Right lobe of liver (tissue), 6 donors: Measurements from ENCODE around the gene ZSWIM1. TPM values are rescaled to one million over a fixed set of nuclear protein-coding genes. Genes with fewer than 3 reads are reported as not detected.

Source experiments
- ATAC-seq, 4 donors: fragments of 200-7000 bp; cut with Tn5 transposase; one replicate each; pipeline ENCODE4 v1.9.1; 2020; ENCODE audit warnings: mild to moderate bottlenecking in 4 of 4, moderate library complexity in 4 of 4
- DNase-seq, 3 donors: peaks; one replicate each; pipeline ENCODE4 v3.0.0-alpha.2; 2020
- H3K27ac ChIP-seq, 3 donors: fragments of 200-600 bp; one replicate each; pipeline ENCODE4 v1.8.0; 2022
- H3K27me3 ChIP-seq, 2 donors: fragments of 200-600 bp; one replicate each; pipeline ENCODE4 v1.8.0; 2022
- H3K36me3 ChIP-seq, 4 donors: fragments of 200-600 bp; sonication (generic) in 1 of 4; one replicate each; pipeline versions ENCODE4 v1.5.1 to v1.8.0; 2017 to 2022; ENCODE audit warnings: control low read depth in 1 of 4
- H3K4me1 ChIP-seq, 4 donors: fragments of 200-600 bp; sonication (generic) in 1 of 4; one replicate each; pipeline versions ENCODE4 v1.5.1 to v1.8.0; 2017 to 2022; ENCODE audit warnings: control low read depth in 1 of 4
- H3K4me3 ChIP-seq, 3 donors: fragments of 200-600 bp; one replicate each; pipeline ENCODE4 v1.8.0; 2022
- H3K9me3 ChIP-seq, 4 donors: fragments of 200-600 bp; sonication (generic) in 1 of 4; one replicate each; pipeline versions ENCODE4 v1.5.1 to v1.8.0; 2017 to 2022; ENCODE audit warnings: control low read depth in 1 of 4
- POLR2A ChIP-seq: fragments of 450-650 bp; IDR thresholded peaks from one replicate; pipeline ENCODE4 v1.6.1; 2017; ENCODE audit warnings: antibody characterized with exemption, mild to moderate bottlenecking
- WGBS: methylation state at CpG from one replicate; pipeline ENCODE4 v1.1.6; 2018; ENCODE audit warnings: low coverage, low lambda C conversion rate; ENCODE audit not compliant: insufficient coverage; ENCODE audit errors: missing lambda C conversion rate; 5-methylcytosine and 5-hydroxymethylcytosine counted together
- intact Hi-C, 2 donors: fragments of 100-400 bp; cut with DNase I; formaldehyde crosslinking; loops; one replicate each; pipeline versions ENCODE4 v1.11.2 to v1.14.1; 2022
- total RNA-seq, 6 experiments: library from RNA; depleted of rRNA in 2 of 6; stranded (reverse); fragments of >200 nt in 2 of 6; fragmentation: NEBNext Ultra II Directional in 3 of 6; extraction: Animal tissue kit (Norgen Biotek cat#: 25700) in 3 of 6; gene quantifications; one replicate each; pipeline versions ENCODE4 v1.1.0 to v1.2.4, GENCODE V29; 2016 to 2023
- TF ChIP-seq, protein P1 (sequence below), 4 donors: fragments of 200-600 bp in 3 of 4; fragments of 450-650 bp in 1 of 4; IDR thresholded peaks; one replicate each; pipeline versions ENCODE4 v1.5.1 to v1.8.0; 2016 to 2022; ENCODE audit warnings: antibody characterized with exemption in 4 of 4, mild to moderate bottlenecking in 2 of 4
- donor health status: DM: no; HTN: yes; CAD: no.
- donor health status: DM: no; HTN: no; CAD: no.
- donor health status: DM: no; HTN: no; CAD: no.
- donor health status: DM: no; HTN: yes; CAD: no.
- donor health status: DM: no; HTN: yes; CAD: no.

ZSWIM1 gene
- total RNA-seq, 6 experiments from 2014 or later: 2.4 to 3.3 (median 3.1) TPM

DNA sequence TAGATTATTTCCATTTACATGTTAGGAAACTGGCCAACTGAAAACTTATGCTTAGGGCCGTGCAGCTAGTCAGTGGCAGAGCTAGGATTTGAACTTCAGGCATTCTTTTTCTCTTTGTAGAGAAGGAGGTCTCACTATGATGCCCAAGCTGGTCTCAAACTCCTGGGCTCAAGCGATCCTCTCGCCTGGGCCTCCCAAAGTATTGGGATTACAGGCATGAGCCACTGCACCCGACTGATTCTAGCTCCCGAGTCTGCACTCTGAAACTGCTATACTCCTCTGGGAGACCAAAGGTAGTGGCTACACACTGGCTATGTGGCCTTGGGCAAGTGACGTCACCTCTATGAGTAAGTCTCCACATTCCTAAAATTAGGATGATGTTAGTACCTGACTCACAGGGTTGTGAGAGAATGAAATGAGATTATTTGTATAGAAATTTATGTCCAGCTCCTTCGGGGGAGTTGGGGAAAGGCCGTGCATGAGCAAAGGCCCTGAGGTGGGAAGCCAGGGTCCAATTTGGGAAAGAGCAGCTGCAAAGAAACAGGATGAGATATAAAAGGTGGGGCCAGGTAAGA is 24.6 kb downstream of the ZSWIM1 start:
- DNase-seq (no peak), ATAC-seq (peak in 1 of 4 donors; percentile 52)
- no peaks in the 10 kb centered on the region for H3K9me3 ChIP-seq
- no peak for TF ChIP-seq POLR2A
- TF ChIP-seq, protein P1, sequence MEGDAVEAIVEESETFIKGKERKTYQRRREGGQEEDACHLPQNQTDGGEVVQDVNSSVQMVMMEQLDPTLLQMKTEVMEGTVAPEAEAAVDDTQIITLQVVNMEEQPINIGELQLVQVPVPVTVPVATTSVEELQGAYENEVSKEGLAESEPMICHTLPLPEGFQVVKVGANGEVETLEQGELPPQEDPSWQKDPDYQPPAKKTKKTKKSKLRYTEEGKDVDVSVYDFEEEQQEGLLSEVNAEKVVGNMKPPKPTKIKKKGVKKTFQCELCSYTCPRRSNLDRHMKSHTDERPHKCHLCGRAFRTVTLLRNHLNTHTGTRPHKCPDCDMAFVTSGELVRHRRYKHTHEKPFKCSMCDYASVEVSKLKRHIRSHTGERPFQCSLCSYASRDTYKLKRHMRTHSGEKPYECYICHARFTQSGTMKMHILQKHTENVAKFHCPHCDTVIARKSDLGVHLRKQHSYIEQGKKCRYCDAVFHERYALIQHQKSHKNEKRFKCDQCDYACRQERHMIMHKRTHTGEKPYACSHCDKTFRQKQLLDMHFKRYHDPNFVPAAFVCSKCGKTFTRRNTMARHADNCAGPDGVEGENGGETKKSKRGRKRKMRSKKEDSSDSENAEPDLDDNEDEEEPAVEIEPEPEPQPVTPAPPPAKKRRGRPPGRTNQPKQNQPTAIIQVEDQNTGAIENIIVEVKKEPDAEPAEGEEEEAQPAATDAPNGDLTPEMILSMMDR (IDR thresholded peaks at IDR 0.05): no peak
- H3K27me3 ChIP-seq: no peaks in the 10 kb centered on the region
- H3K4me3 ChIP-seq: no peak overlapping the region
- no peak overlapping the region for H3K27ac ChIP-seq
- intact Hi-C loops: no loop called here
- H3K36me3 ChIP-seq: no peaks in the 10 kb centered on the region
- WGBS: 84% methylated on average over 7 of the region's 8 CpGs
- H3K4me1 ChIP-seq: no peaks in the 10 kb centered on the region

DNA sequence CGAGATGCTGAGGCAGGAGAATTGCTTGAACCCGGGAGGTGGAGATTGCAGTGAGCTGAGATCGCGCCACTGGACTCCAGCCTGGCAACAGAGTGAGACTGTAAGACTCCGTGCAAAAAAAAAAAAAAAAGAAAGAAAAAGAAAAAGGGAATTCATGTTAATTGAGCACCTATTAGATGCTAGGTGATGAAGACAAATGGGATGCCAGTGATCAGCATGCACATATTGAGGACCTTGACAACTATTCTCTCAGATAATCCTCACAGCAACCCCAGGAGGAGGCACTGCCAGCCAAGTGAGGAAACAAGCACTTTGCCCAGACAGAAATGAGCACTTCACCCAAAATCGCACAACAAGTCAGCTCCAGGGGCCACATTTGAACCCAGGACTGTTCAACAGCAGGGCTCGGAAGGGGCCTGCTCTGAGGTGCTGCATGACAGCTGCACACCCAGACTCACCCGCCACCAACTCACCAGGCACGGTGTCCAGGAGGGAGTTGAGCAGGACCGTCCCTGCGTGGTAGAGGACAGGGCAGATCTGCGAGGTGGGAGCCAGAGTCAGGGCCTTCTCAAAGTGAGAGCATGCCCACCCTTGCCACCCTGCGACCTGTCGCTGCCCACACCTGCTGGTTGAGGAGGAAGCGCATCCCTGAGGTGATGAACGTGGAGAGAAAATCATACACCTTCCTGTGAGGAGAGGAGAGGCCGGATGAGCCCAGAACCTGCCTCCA is 26.4 kb downstream of the ZSWIM1 start:
- H3K27ac ChIP-seq: no peak overlapping the region
- intact Hi-C loops: no loop called here
- H3K4me1 ChIP-seq: no peaks in the 10 kb centered on the region
- no peaks in the 10 kb centered on the region for H3K27me3 ChIP-seq
- no peak for TF ChIP-seq POLR2A
- TF ChIP-seq, protein P1 (IDR thresholded peaks at IDR 0.05): no peak
- no peaks in the 10 kb centered on the region for H3K36me3 ChIP-seq
- no peaks in the 10 kb centered on the region for H3K9me3 ChIP-seq
- no peak for ATAC-seq
- WGBS: 86% methylated on average over 8 of the region's 17 CpGs
- H3K4me3 ChIP-seq: no peak overlapping the region
- DNase-seq: no peak

DNA sequence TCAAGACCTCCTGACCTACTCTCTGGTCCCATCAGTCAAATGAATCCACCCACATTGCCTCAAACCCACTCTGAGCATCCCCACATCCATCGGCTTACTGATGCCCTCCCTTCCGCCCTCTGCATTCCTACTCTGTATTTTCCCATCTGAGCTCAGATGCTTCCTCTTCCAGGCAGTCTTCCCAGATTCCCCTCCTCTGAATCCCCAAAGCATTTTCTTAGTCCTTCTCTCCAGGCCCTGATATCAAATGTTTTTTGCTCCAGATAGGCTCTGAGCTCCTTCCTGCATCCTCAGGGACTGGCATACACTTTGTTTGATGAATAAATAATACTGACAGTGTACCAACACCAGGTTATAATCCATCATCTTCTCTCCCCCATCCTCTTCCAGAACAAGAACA is 27.1 kb downstream of the ZSWIM1 start:
- H3K36me3 ChIP-seq: no peaks in the 10 kb centered on the region
- H3K4me1 ChIP-seq: peaks cover 0 to 2% (median 0%) of the 10 kb centered on the region in 4 donors
- TF ChIP-seq, protein P1 (IDR thresholded peaks at IDR 0.05): no peak
- no peak for TF ChIP-seq POLR2A
- DNase-seq (no peak), ATAC-seq (no peak)
- intact Hi-C loops: no loop called here
- no peaks in the 10 kb centered on the region for H3K9me3 ChIP-seq
- H3K27me3 ChIP-seq: no peaks in the 10 kb centered on the region
- no peak overlapping the region for H3K27ac ChIP-seq
- H3K4me3 ChIP-seq: no peak overlapping the region
- no CpG with 5 or more reads among the region's 2 CpGs for WGBS

DNA sequence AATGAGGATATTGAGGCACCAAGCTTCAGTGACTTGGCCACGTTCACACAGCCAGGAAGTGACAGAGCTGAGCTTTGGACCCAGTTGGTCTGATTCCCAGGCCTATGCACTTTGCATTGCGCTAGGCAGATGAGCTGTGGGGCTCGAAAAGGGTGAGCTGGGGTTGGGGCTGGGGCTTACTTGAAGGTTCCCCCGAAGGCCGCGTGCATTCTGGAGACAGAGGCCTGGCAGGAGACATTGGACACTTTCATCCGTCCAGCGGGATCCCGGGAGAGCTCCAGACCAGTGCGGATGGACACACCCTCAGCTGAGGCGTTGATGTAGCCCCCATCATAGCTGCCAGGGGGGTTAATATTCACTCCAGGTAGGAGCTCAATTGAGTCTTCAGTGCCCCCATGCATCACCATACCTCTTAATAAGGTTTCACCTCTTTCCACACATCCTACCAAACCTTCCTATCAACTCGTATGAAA is 28.3 kb downstream of the ZSWIM1 start:
- no peaks in the 10 kb centered on the region for H3K36me3 ChIP-seq
- TF ChIP-seq, protein P1 (IDR thresholded peaks at IDR 0.05): no peak
- TF ChIP-seq POLR2A: no peak
- intact Hi-C loops: no loop called here
- WGBS: 36% methylated on average over 2 of the region's 12 CpGs
- peaks cover 0 to 2% (median 0%) of the 10 kb centered on the region in 4 donors for H3K4me1 ChIP-seq
- no peak overlapping the region for H3K4me3 ChIP-seq
- no peak overlapping the region for H3K27ac ChIP-seq
- ATAC-seq: no peak
- no peak for DNase-seq
- H3K27me3 ChIP-seq: no peaks in the 10 kb centered on the region
- no peaks in the 10 kb centered on the region for H3K9me3 ChIP-seq
